ENCODE measurements around the gene CFP.

- TF ChIP-seq CTCF (IDR thresholded peaks at IDR 0.05) (no peak), ZFX (IDR thresholded peaks at IDR 0.05; ENCODE audit: borderline replicate concordance) (no peak)
These were observed 22.6 kb downstream of the CFP start for GRCh38 chrX:47607091-47607490.
